Endothelial cell of umbilical vein (primary cell): ENCODE measurements around the gene SCAF8. TPM values are rescaled to one million over a fixed set of nuclear protein-coding genes. Genes with fewer than 3 reads are reported as not detected.

ENCODE experiments used
- microRNA counts: library from miRNA; unstranded; fragments of <30 nt; microRNA quantifications from one replicate; lab custom pipeline; 2016
- microRNA-seq: library from miRNA; unstranded; fragments of <30 nt; microRNA quantifications from one replicate; pipeline ENCODE4 v1.2.0, GENCODE V29; 2021; ENCODE audit warnings: borderline number of aligned reads, borderline replicate concordance
- polyA plus RNA-seq, 4 experiments: library from polyadenylated mRNA; depleted of rRNA in 3 of 4; stranded (reverse) in 3 of 4; unstranded in 1 of 4; fragments of >200 nt; gene quantifications; 2 replicates each; pipeline versions ENCODE4 v1.2.1 to v1.2.3, GENCODE V29; 2011 to 2012; ENCODE audit warnings: missing spikeins in 1 of 4
- small RNA-seq: library from RNA; depleted of rRNA; stranded (forward); fragments of <200 nt; gene quantifications from one replicate; pipeline ENCODE3, GENCODE V24; 2012; ENCODE audit warnings: low replicate concordance, low read depth; ENCODE audit not compliant: insufficient read depth, insufficient read length
- total RNA-seq: library from RNA; stranded (reverse); gene quantifications from 2 replicates; pipeline ENCODE4 v1.2.3, GENCODE V29; 2021

Gene SCAF8
- total and polyA plus RNA-seq, 2 donors (not counting 3 experiments of a cell fraction or from before 2014, with no cell fraction given) = 11.7 to 37.8 TPM

MicroRNA genes within 50 kb of the gene (microRNA counts, 767-probe panel; counts per million panel counts)
- microRNA hsa-miR-1273c (lab: Ali Mortazavi, UCI) = 723 counts per million, percentile 96 among the panel's probes with 10 or more counts

Small RNAs within 50 kb of the gene (microRNA-seq; reads per million reads assigned to microRNA genes)
- not detected for gene MIR1273C

Small RNAs within 50 kb of the gene (small RNA-seq; reads per million reads assigned to genes)
- gene MIR1273C (not detected), gene RNU6-824P (not detected)

Other genes starting within 250 kb of the SCAF8 start
- gene CNKSR3, start 222.7 kb upstream of the SCAF8 start, total RNA-seq = 11.0 and 15.6 TPM in 2 replicates
- gene CNKSR3, start 222.7 kb upstream of the SCAF8 start, polyA plus RNA-seq = 2.3 TPM in 2 replicates